ENCODE results near the gene TAF9. TPM values are rescaled to one million over a fixed set of nuclear protein-coding genes. Genes with fewer than 3 reads are reported as not detected.

Gene TAF9
- total RNA-seq, 3 donors from 2014 or later, result 36.5 to 47.7 (median 36.8) TPM

DNA sequence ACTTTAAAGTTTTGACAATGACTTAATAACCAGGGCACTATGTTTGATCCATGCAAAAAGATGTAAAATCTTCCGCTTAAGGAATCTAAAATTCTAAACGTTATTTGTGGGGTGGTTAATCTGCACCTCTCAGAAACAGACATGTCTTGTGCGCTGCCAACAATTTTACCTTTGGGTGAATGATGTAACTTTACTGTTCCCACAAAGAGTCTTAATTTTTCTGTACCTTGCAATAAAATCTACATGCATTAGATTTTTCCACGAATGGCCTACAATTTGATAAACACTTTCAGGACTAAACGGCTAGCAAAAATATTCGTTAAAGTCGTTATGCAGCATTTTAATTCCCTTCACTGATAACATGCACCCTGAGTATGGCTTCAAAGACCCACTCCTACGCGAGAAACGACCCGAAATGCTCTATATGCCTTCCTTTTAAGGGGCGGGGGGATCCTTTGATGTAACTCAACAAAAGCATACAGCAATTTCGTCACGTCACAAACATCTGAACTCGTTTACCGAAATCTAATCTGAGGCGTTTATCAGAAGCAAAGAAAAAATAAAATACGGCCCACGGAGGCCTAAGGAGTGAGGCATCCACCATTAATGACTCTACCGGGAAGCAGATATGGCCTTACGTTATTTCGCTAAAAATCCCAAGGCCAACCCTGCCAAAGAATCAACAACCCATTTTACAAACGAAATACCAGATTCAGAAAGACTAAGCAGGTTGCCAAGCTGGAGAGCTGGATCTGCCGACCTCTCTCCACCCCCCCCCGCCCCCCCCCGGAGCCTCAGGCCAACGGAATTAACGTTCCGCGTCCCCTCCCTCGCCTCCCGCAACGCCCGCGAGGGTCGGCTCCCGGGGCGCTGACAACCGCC, 621 bp downstream of the TAF9 start:
- peaks cover 4% of the 10 kb centered on the region for H3K36me3 ChIP-seq (ENCODE audit: low read depth)
- TF ChIP-seq CTCF (IDR thresholded peaks at IDR 0.05), result no peak
- H3K4me1 ChIP-seq (ENCODE audit: low read depth), result peaks cover 31% of the 10 kb centered on the region
- peak; percentile 63 for ATAC-seq
- no peak for DNase-seq
- H3K9me3 ChIP-seq, result no peaks in the 10 kb centered on the region
- intact Hi-C loops (cut with DNase I, micrococcal nuclease), result no loop called here
- peak overlapping the region; percentile 66 for H3K4me3 ChIP-seq

DNA sequence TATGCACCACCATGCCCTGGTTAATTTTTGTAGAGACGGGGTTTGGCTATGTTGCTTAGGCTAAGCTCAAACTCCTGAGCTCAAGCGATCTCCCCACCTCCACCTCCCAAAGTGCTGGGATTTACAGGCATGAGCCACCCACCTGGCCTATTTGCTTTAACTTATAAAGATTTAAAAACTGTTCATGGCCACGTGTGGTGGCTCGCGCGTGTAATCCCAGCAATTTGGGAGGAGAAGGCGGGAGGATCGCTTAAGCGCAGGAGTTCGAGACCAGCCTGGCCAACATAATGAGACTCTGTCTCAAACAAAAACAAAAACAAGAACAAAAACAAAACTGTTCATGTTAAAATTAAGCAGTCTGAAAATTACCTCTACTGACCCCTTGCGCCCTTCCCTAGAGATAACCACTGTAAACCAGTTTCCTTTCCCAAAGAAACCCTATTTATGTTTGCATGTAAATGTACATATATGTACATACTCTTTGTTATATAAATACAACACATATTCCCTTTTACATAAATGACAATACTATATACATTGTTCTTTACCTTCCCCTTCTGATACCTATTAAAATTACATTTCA, 1.5 kb downstream of the TAF9 start:
- intact Hi-C loops (cut with DNase I, micrococcal nuclease), result no loop called here
- Histone ChIP-seq H3K36me3 (ENCODE audit: low read depth) (peaks cover 4% of the 10 kb centered on the region), H3K9me3 (no peaks in the 10 kb centered on the region), H3K4me3 (no peak overlapping the region), H3K4me1 (ENCODE audit: low read depth) (peaks cover 31% of the 10 kb centered on the region)
- TF ChIP-seq CTCF (IDR thresholded peaks at IDR 0.05), result no peak
- no peak for DNase-seq
- ATAC-seq, result no peak

GRCh38 chr5:69364850-69365249, 4.5 kb downstream of the TAF9 start:
- intact Hi-C loops (cut with DNase I, micrococcal nuclease), result no loop called here

DNA sequence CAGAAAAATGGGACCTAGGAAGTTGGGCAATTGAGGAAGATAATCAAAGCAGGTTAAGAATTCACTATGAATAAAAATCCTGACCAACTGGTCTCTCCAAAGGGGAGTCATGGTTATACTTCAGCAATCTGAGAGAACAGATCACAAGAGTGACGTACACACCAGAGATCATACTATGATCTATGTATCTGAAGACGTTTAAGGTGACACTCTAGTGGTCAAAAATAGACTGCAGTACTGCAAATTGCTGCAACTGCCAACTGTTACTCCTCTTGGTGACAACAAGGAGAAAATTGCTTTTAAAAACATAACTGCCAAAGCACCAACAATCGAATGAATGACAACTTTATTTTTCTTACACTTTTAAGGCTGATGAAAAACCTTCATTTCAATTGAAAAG, 4.9 kb downstream of the TAF9 start:
- peaks cover 13% of the 10 kb centered on the region for H3K4me1 ChIP-seq (ENCODE audit: low read depth)
- intact Hi-C loops (cut with DNase I, micrococcal nuclease), result no loop called here
- H3K4me3 ChIP-seq, result no peak overlapping the region
- DNase-seq (no peak), ATAC-seq (no peak)
- peaks cover 4% of the 10 kb centered on the region for H3K36me3 ChIP-seq (ENCODE audit: low read depth)
- H3K9me3 ChIP-seq, result no peaks in the 10 kb centered on the region
- TF ChIP-seq CTCF (IDR thresholded peaks at IDR 0.05), result no peak

More at GRCh38 chr5:69364850-69365249, 4.5 kb downstream of the TAF9 start:
- peaks cover 13% of the 10 kb centered on the region for H3K4me1 ChIP-seq (ENCODE audit: low read depth)
- DNase-seq (no peak), ATAC-seq (no peak)
- no peak for TF ChIP-seq CTCF (IDR thresholded peaks at IDR 0.05)
- H3K9me3 ChIP-seq, result no peaks in the 10 kb centered on the region
- H3K4me3 ChIP-seq, result no peak overlapping the region
- H3K36me3 ChIP-seq (ENCODE audit: low read depth), result peaks cover 4% of the 10 kb centered on the region

DNA sequence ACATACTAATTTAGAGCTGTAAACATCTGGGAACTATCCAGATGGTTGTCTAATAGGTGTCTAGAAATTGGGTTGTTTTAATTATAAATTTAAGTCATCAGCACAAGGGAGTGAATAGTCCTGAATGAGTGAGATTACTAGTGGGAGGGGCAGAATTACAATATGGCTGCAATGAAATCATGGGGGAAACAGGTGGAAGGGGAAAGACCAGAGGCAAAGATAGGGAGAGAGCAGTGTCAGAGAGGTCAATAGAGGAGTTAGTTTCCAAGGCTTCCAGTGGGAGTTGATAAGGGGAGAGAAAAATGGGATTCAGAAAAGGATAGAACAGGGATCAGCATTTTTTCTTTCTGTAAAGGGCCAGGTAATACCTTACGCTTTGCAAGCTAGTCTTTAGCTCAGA, 8.9 kb downstream of the TAF9 start:
- DNase-seq (no peak), ATAC-seq (no peak)
- H3K36me3 ChIP-seq (ENCODE audit: low read depth), result peaks cover 2% of the 10 kb centered on the region
- intact Hi-C loops (cut with DNase I, micrococcal nuclease), result no loop called here
- H3K9me3 ChIP-seq, result no peaks in the 10 kb centered on the region
- no peaks in the 10 kb centered on the region for H3K4me1 ChIP-seq (ENCODE audit: low read depth)
- TF ChIP-seq CTCF (IDR thresholded peaks at IDR 0.05), result no peak
- H3K4me3 ChIP-seq, result no peak overlapping the region

Measured in mucosa of descending colon (tissue), 3 donors.